ENCODE data around the gene ENAH.

The ENAH gene

GRCh38 chr1:225508538-225509375 is 144.2 kb downstream of the ENAH start:
- Histone ChIP-seq H3K18ac (ENCODE audit: low read depth in 1 of 2, low read length in 2 of 2) (peak overlapping the region; percentile 19 to 56), H2AK5ac (ENCODE audit: low read length, severe bottlenecking) (peak overlapping the region; percentile 78), H3K27me3 (ENCODE audit: control insufficient read depth in 1 of 2, insufficient read depth in 1 of 2, low read length in 2 of 2) (no peaks in the 10 kb centered on the region), H3K14ac (ENCODE audit: low read length in 2 of 2) (no peak overlapping the region), H2BK15ac (ENCODE audit: low read depth, poor library complexity, severe bottlenecking) (no peak overlapping the region), H3K36me3 (ENCODE audit: control insufficient read depth in 1 of 2, insufficient read depth in 2 of 2, low read depth in 1 of 2, low read length in 2 of 2) (peaks cover 8 to 60% of the 10 kb centered on the region in 2 experiments), H4K8ac (ENCODE audit: low read length) (no peak overlapping the region), H4K91ac (ENCODE audit: low read length) (no peak overlapping the region), H2AFZ (ENCODE audit: low read depth, low read length) (no peak overlapping the region), H3K9me3 (ENCODE audit: control insufficient read depth, low read length) (no peaks in the 10 kb centered on the region), H3K4me1 (ENCODE audit: control insufficient read depth, insufficient read depth, low read depth, low read length) (peaks cover 6% of the 10 kb centered on the region), H2BK12ac (ENCODE audit: low read length in 2 of 2) (peak overlapping the region in 1 of 2 experiments; percentile 67), H3K79me1 (replicated peaks; ENCODE audit: low read length, poor library complexity, severe bottlenecking) (peaks cover 8% of the 10 kb centered on the region), H3K4me3 (ENCODE audit: insufficient read depth in 1 of 2, low read depth in 1 of 2, low read length in 2 of 2) (no peak overlapping the region), H2BK120ac (ENCODE audit: low read depth, low read length) (no peak overlapping the region), H3K9ac (ENCODE audit: low read length) (peak overlapping the region; percentile 76), H3K27ac (ENCODE audit: low read length, poor library complexity, severe bottlenecking) (peak overlapping the region; percentile 83), H2BK5ac (ENCODE audit: low read depth, low read length, poor library complexity, severe bottlenecking) (peak overlapping the region; percentile 77), H3K23ac (ENCODE audit: low read length in 2 of 2) (no peak overlapping the region), H3K4ac (ENCODE audit: low read depth in 1 of 2, low read length in 2 of 2) (no peak overlapping the region), H3K4me2 (ENCODE audit: low read length, poor library complexity, severe bottlenecking) (no peak overlapping the region)
- WGBS, result 72% methylated on average over 10 of the region's 12 CpGs
- DNase-seq, result peak; percentile 98

- Histone ChIP-seq H2BK12ac (ENCODE audit: low read length in 2 of 2) (no peak overlapping the region), H3K9me3 (ENCODE audit: control insufficient read depth, low read length) (no peaks in the 10 kb centered on the region), H3K36me3 (ENCODE audit: control insufficient read depth in 1 of 2, insufficient read depth in 2 of 2, low read depth in 1 of 2, low read length in 2 of 2) (peaks cover 8 to 41% of the 10 kb centered on the region in 2 experiments), H3K4ac (ENCODE audit: low read depth in 1 of 2, low read length in 2 of 2) (no peak overlapping the region), H3K23ac (ENCODE audit: low read length in 2 of 2) (no peak overlapping the region), H2AK5ac (ENCODE audit: low read length, severe bottlenecking) (no peak overlapping the region), H2AFZ (ENCODE audit: low read depth, low read length) (no peak overlapping the region), H3K79me1 (replicated peaks; ENCODE audit: low read length, poor library complexity, severe bottlenecking) (peaks cover 6% of the 10 kb centered on the region), H3K9ac (ENCODE audit: low read length) (no peak overlapping the region), H4K8ac (ENCODE audit: low read length) (no peak overlapping the region), H2BK5ac (ENCODE audit: low read depth, low read length, poor library complexity, severe bottlenecking) (no peak overlapping the region), H3K4me2 (ENCODE audit: low read length, poor library complexity, severe bottlenecking) (no peak overlapping the region), H3K4me1 (ENCODE audit: control insufficient read depth, insufficient read depth, low read depth, low read length) (peaks cover 6% of the 10 kb centered on the region), H2BK120ac (ENCODE audit: low read depth, low read length) (no peak overlapping the region), H4K91ac (ENCODE audit: low read length) (no peak overlapping the region), H3K27me3 (ENCODE audit: control insufficient read depth in 1 of 2, insufficient read depth in 1 of 2, low read length in 2 of 2) (no peaks in the 10 kb centered on the region), H3K18ac (ENCODE audit: low read depth in 1 of 2, low read length in 2 of 2) (no peak overlapping the region), H3K14ac (ENCODE audit: low read length in 2 of 2) (no peak overlapping the region), H3K4me3 (ENCODE audit: insufficient read depth in 1 of 2, low read depth in 1 of 2, low read length in 2 of 2) (no peak overlapping the region), H3K27ac (ENCODE audit: low read length, poor library complexity, severe bottlenecking) (no peak overlapping the region), H2BK15ac (ENCODE audit: low read depth, poor library complexity, severe bottlenecking) (no peak overlapping the region)
- no peak for DNase-seq
- no CpG with 5 or more reads among the region's 1 CpG for WGBS
Measured at GRCh38 chr1:225506727-225507126, 146.2 kb downstream of the ENAH start.

- Histone ChIP-seq H3K18ac (ENCODE audit: low read depth in 1 of 2, low read length in 2 of 2) (no peak overlapping the region), H3K36me3 (ENCODE audit: control insufficient read depth in 1 of 2, insufficient read depth in 2 of 2, low read depth in 1 of 2, low read length in 2 of 2) (peaks cover 8 to 41% of the 10 kb centered on the region in 2 experiments), H2BK120ac (ENCODE audit: low read depth, low read length) (no peak overlapping the region), H2BK12ac (ENCODE audit: low read length in 2 of 2) (no peak overlapping the region), H3K23ac (ENCODE audit: low read length in 2 of 2) (no peak overlapping the region), H4K8ac (ENCODE audit: low read length) (no peak overlapping the region), H2BK5ac (ENCODE audit: low read depth, low read length, poor library complexity, severe bottlenecking) (no peak overlapping the region), H3K4ac (ENCODE audit: low read depth in 1 of 2, low read length in 2 of 2) (no peak overlapping the region), H3K9ac (ENCODE audit: low read length) (no peak overlapping the region), H3K79me1 (replicated peaks; ENCODE audit: low read length, poor library complexity, severe bottlenecking) (peaks cover 6% of the 10 kb centered on the region), H2AFZ (ENCODE audit: low read depth, low read length) (no peak overlapping the region), H3K27me3 (ENCODE audit: control insufficient read depth in 1 of 2, insufficient read depth in 1 of 2, low read length in 2 of 2) (no peaks in the 10 kb centered on the region), H4K91ac (ENCODE audit: low read length) (no peak overlapping the region), H3K4me2 (ENCODE audit: low read length, poor library complexity, severe bottlenecking) (no peak overlapping the region), H3K27ac (ENCODE audit: low read length, poor library complexity, severe bottlenecking) (no peak overlapping the region), H3K9me3 (ENCODE audit: control insufficient read depth, low read length) (no peaks in the 10 kb centered on the region), H3K4me3 (ENCODE audit: insufficient read depth in 1 of 2, low read depth in 1 of 2, low read length in 2 of 2) (no peak overlapping the region), H3K14ac (ENCODE audit: low read length in 2 of 2) (no peak overlapping the region), H3K4me1 (ENCODE audit: control insufficient read depth, insufficient read depth, low read depth, low read length) (peaks cover 5% of the 10 kb centered on the region), H2AK5ac (ENCODE audit: low read length, severe bottlenecking) (no peak overlapping the region), H2BK15ac (ENCODE audit: low read depth, poor library complexity, severe bottlenecking) (no peak overlapping the region)
- no peak for DNase-seq
- WGBS, result 83% methylated on average over 1 of the region's 2 CpGs
Measured at GRCh38 chr1:225504776-225505175, 148.1 kb downstream of the ENAH start.

- Histone ChIP-seq H3K14ac (ENCODE audit: low read length in 2 of 2) (no peak overlapping the region), H3K23ac (ENCODE audit: low read length in 2 of 2) (no peak overlapping the region), H4K91ac (ENCODE audit: low read length) (no peak overlapping the region), H2BK15ac (ENCODE audit: low read depth, poor library complexity, severe bottlenecking) (no peak overlapping the region), H3K36me3 (ENCODE audit: control insufficient read depth in 1 of 2, insufficient read depth in 2 of 2, low read depth in 1 of 2, low read length in 2 of 2) (peaks cover 6 to 48% of the 10 kb centered on the region in 2 experiments), H3K4me3 (ENCODE audit: insufficient read depth in 1 of 2, low read depth in 1 of 2, low read length in 2 of 2) (no peak overlapping the region), H2AFZ (ENCODE audit: low read depth, low read length) (no peak overlapping the region), H2BK12ac (ENCODE audit: low read length in 2 of 2) (no peak overlapping the region), H3K79me1 (replicated peaks; ENCODE audit: low read length, poor library complexity, severe bottlenecking) (peaks cover 6% of the 10 kb centered on the region), H3K27me3 (ENCODE audit: control insufficient read depth in 1 of 2, insufficient read depth in 1 of 2, low read length in 2 of 2) (no peaks in the 10 kb centered on the region), H3K4me2 (ENCODE audit: low read length, poor library complexity, severe bottlenecking) (no peak overlapping the region), H3K9ac (ENCODE audit: low read length) (no peak overlapping the region), H2AK5ac (ENCODE audit: low read length, severe bottlenecking) (no peak overlapping the region), H3K9me3 (ENCODE audit: control insufficient read depth, low read length) (no peaks in the 10 kb centered on the region), H2BK5ac (ENCODE audit: low read depth, low read length, poor library complexity, severe bottlenecking) (no peak overlapping the region), H3K27ac (ENCODE audit: low read length, poor library complexity, severe bottlenecking) (no peak overlapping the region), H2BK120ac (ENCODE audit: low read depth, low read length) (no peak overlapping the region), H4K8ac (ENCODE audit: low read length) (no peak overlapping the region), H3K4me1 (ENCODE audit: control insufficient read depth, insufficient read depth, low read depth, low read length) (no peaks in the 10 kb centered on the region), H3K18ac (ENCODE audit: low read depth in 1 of 2, low read length in 2 of 2) (no peak overlapping the region), H3K4ac (ENCODE audit: low read depth in 1 of 2, low read length in 2 of 2) (no peak overlapping the region)
- 100% methylated on average over 2 of the region's 4 CpGs for WGBS
- DNase-seq, result no peak
Measured at GRCh38 chr1:225500624-225501192, 152.2 kb downstream of the ENAH start.

Measured in mesenchymal stem cell (in vitro differentiated cells and primary cell).